NT2/D1 (cell line): Measurements from ENCODE around the gene SHISAL1.

ENCODE experiments used
- DNase-seq: peaks from one replicate; pipeline ENCODE4 v3.0.0-alpha.2; 2011; ENCODE audit warnings: low read depth, low spot score
- H3K27me3 ChIP-seq: 2 replicates; pipeline ENCODE4 v1.6.0; 2011; ENCODE audit warnings: mild to moderate bottlenecking; ENCODE audit not compliant: insufficient read length, insufficient read depth
- H3K36me3 ChIP-seq: 2 replicates; pipeline ENCODE4 v1.6.1; 2011; ENCODE audit warnings: mild to moderate bottlenecking, low read length, mixed read lengths; ENCODE audit not compliant: insufficient read depth, insufficient read length
- H3K4me1 ChIP-seq: 2 replicates; pipeline ENCODE4 v1.5.1; 2011; ENCODE audit not compliant: insufficient read depth, insufficient read length
- H3K4me3 ChIP-seq: 2 replicates; pipeline ENCODE4 v1.5.1; 2011; ENCODE audit warnings: low read depth; ENCODE audit not compliant: insufficient read length
- H3K9ac ChIP-seq: 2 replicates; pipeline ENCODE4 v1.6.0; 2011; ENCODE audit warnings: low read depth; ENCODE audit not compliant: insufficient read length
- H3K9me3 ChIP-seq: 2 replicates; pipeline ENCODE4 v1.5.1; 2011; ENCODE audit warnings: mild to moderate bottlenecking, low read length; ENCODE audit not compliant: insufficient read depth
- SUZ12 ChIP-seq: IDR thresholded peaks from 2 replicates; pipeline ENCODE4 v1.6.1; 2011; ENCODE audit not compliant: insufficient read length, insufficient read depth; ENCODE audit errors: extremely low read depth
- YY1 ChIP-seq: IDR thresholded peaks from 2 replicates; pipeline ENCODE4 v1.6.1; 2011; ENCODE audit not compliant: insufficient read length, insufficient read depth
- ZNF274 ChIP-seq: IDR thresholded peaks from 2 replicates; pipeline ENCODE4 v1.6.1; 2011; ENCODE audit warnings: mild to moderate bottlenecking, low read depth, low read length

SHISAL1 gene

GRCh38 chr22:44330744-44331660 lies 18.3 kb upstream of the SHISAL1 start:
- Histone ChIP-seq H3K9ac (peak overlapping the region; percentile 53), H3K4me3 (peak overlapping the region; percentile 48)
- TF ChIP-seq YY1 (no peak), SUZ12 (no peak), ZNF274 (no peak)

GRCh38 chr22:44330188-44330743 lies 17.5 kb upstream of the SHISAL1 start:
- TF ChIP-seq SUZ12 (no peak), ZNF274 (no peak), YY1 (no peak)
- DNase-seq, result no peak
- no peak overlapping the region for H3K9ac ChIP-seq
- H3K4me3 ChIP-seq, result no peak overlapping the region
- peaks cover 16% of the 10 kb centered on the region for H3K4me1 ChIP-seq
- no peaks in the 10 kb centered on the region for H3K36me3 ChIP-seq
- H3K9me3 ChIP-seq, result no peaks in the 10 kb centered on the region
- H3K27me3 ChIP-seq, result peaks cover 46% of the 10 kb centered on the region

More at GRCh38 chr22:44330744-44331660, 18.3 kb upstream of the SHISAL1 start:
- Histone ChIP-seq H3K36me3 (no peaks in the 10 kb centered on the region), H3K9me3 (no peaks in the 10 kb centered on the region), H3K4me1 (peaks cover 13% of the 10 kb centered on the region), H3K27me3 (peaks cover 52% of the 10 kb centered on the region)
- no peak for DNase-seq

GRCh38 chr22:44329179-44329796 lies 16.5 kb upstream of the SHISAL1 start:
- peaks cover 16% of the 10 kb centered on the region for H3K4me1 ChIP-seq
- no peaks in the 10 kb centered on the region for H3K9me3 ChIP-seq
- no peak overlapping the region for H3K4me3 ChIP-seq
- no peaks in the 10 kb centered on the region for H3K36me3 ChIP-seq
- no peak overlapping the region for H3K9ac ChIP-seq
- TF ChIP-seq YY1 (no peak), ZNF274 (no peak), SUZ12 (no peak)
- peaks cover 42% of the 10 kb centered on the region for H3K27me3 ChIP-seq
- DNase-seq, result no peak

- H3K36me3 ChIP-seq, result no peaks in the 10 kb centered on the region
- peaks cover 38% of the 10 kb centered on the region for H3K27me3 ChIP-seq
- H3K4me1 ChIP-seq, result peaks cover 16% of the 10 kb centered on the region
- no peak overlapping the region for H3K9ac ChIP-seq
- no peak for DNase-seq
- TF ChIP-seq ZNF274, result no peak
- no peak for TF ChIP-seq SUZ12
- TF ChIP-seq YY1, result no peak
- no peaks in the 10 kb centered on the region for H3K9me3 ChIP-seq
- no peak overlapping the region for H3K4me3 ChIP-seq
Measured at GRCh38 chr22:44328762-44329161, 16.0 kb upstream of the SHISAL1 start.

- TF ChIP-seq SUZ12 (no peak), YY1 (no peak), ZNF274 (no peak)
- no peaks in the 10 kb centered on the region for H3K36me3 ChIP-seq
- peaks cover 34% of the 10 kb centered on the region for H3K27me3 ChIP-seq
- H3K4me1 ChIP-seq, result peaks cover 16% of the 10 kb centered on the region
- H3K9ac ChIP-seq, result no peak overlapping the region
- no peak for DNase-seq
- no peaks in the 10 kb centered on the region for H3K9me3 ChIP-seq
- no peak overlapping the region for H3K4me3 ChIP-seq
Measured at GRCh38 chr22:44328326-44328725, 15.6 kb upstream of the SHISAL1 start.

GRCh38 chr22:44326491-44326885 lies 13.7 kb upstream of the SHISAL1 start:
- DNase-seq, result no peak
- no peak for TF ChIP-seq SUZ12
- no peak for TF ChIP-seq YY1
- no peak for TF ChIP-seq ZNF274
- Histone ChIP-seq H3K9me3 (no peaks in the 10 kb centered on the region), H3K9ac (peak overlapping the region; percentile 21), H3K36me3 (no peaks in the 10 kb centered on the region), H3K27me3 (peaks cover 19% of the 10 kb centered on the region), H3K4me3 (no peak overlapping the region), H3K4me1 (peaks cover 16% of the 10 kb centered on the region)
